Measurements from ENCODE around the gene EGR1. TPM values are rescaled to one million over a fixed set of nuclear protein-coding genes. Genes with fewer than 3 reads are reported as not detected.

EGR1 gene
- total RNA-seq, 1 experiment from 2014 or later, result 83.3 TPM

GRCh38 chr5:138464008-138464387, 1.3 kb upstream of the EGR1 start:
- no peaks in the 10 kb centered on the region for H3K4me1 ChIP-seq (ENCODE audit: insufficient read depth, low read length)
- no peaks in the 10 kb centered on the region for H3K79me2 ChIP-seq (ENCODE audit: insufficient read depth, low read length)
- H4K91ac ChIP-seq (ENCODE audit: insufficient read length, low read depth, low read length), result no peak overlapping the region
- H2AFZ ChIP-seq (ENCODE audit: low read length), result no peak overlapping the region
- Mint-ChIP-seq H3K36me3 (ENCODE audit: insufficient read depth in 1 of 3, low read depth in 3 of 3) (peaks cover 18 to 26% (median 26%) of the 10 kb centered on the region in 3 experiments), H3K27ac (peak overlapping the region in 2 of 3 experiments; percentile 86 to 94; a peak in 4 of 7 replicates), H3K4me1 (peaks cover 29 to 33% of the 10 kb centered on the region in 2 experiments), H3K9me3 (peaks cover 0 to 11% of the 10 kb centered on the region in 2 experiments; a peak in 3 of 5 replicates), H3K27me3 (ENCODE audit: low read depth) (peaks cover 19% of the 10 kb centered on the region), H3K4me3 (peak overlapping the region; percentile 86)
- H3K27ac ChIP-seq (ENCODE audit: insufficient read length, low read depth, low read length), result no peak overlapping the region
- peak overlapping the region; percentile 61 for H3K18ac ChIP-seq (ENCODE audit: insufficient read length, low read depth, low read length)
- H3K9ac ChIP-seq (ENCODE audit: extremely low read depth, insufficient read length, low read length), result peak overlapping the region; percentile 64
- no peaks in the 10 kb centered on the region; the same call in 1 of the 2 replicates for H3K27me3 ChIP-seq (ENCODE audit: insufficient read depth, low read length)
- no peaks in the 10 kb centered on the region for H3K79me1 ChIP-seq (ENCODE audit: insufficient read depth, low read depth, low read length, poor library complexity, severe bottlenecking)
- peaks cover 23% of the 10 kb centered on the region for H3K23me2 ChIP-seq (ENCODE audit: insufficient read length, low read depth, low read length, poor library complexity, severe bottlenecking)
- no peak overlapping the region for H2AK5ac ChIP-seq (ENCODE audit: insufficient read length, low read length)
- peak; percentile 97 for TF ChIP-seq CTCF (conservative IDR thresholded peaks at IDR 0.05)
- no peaks in the 10 kb centered on the region for H4K20me1 ChIP-seq (ENCODE audit: control insufficient read depth, insufficient read depth, insufficient read length)
- no peak overlapping the region for H2BK5ac ChIP-seq (ENCODE audit: insufficient read length, low read length)
- H3K4ac ChIP-seq (ENCODE audit: low read depth, low read length), result no peak overlapping the region; the same call in 1 of the 2 replicates
- no peak overlapping the region for H2BK120ac ChIP-seq (ENCODE audit: low read depth, low read length, poor library complexity, severe bottlenecking)
- no peaks in the 10 kb centered on the region for H3K9me3 ChIP-seq (ENCODE audit: control insufficient read depth, low read depth, low read length)
- no peak overlapping the region for H4K5ac ChIP-seq (ENCODE audit: insufficient read length, low read depth, low read length)
- H3K56ac ChIP-seq (ENCODE audit: insufficient read length, low read depth, low read length), result no peak overlapping the region
- H3K4me2 ChIP-seq (ENCODE audit: insufficient read depth, insufficient read length, low read length), result peak overlapping the region; percentile 67
- no peak overlapping the region for H2BK20ac ChIP-seq (ENCODE audit: low read depth, low read length, poor library complexity, severe bottlenecking)
- H3K23ac ChIP-seq (ENCODE audit: insufficient read length, low read depth, low read length), result no peak overlapping the region
- no peak overlapping the region for H2BK12ac ChIP-seq (ENCODE audit: insufficient read length, low read depth, low read length)
- H3T11ph ChIP-seq (ENCODE audit: low read length), result no peak overlapping the region
- H4K8ac ChIP-seq (replicated peaks; ENCODE audit: insufficient read length, low read depth, low read length), result no peak overlapping the region
- DNase-seq, result peak; percentile 92
- H2BK15ac ChIP-seq (ENCODE audit: low read depth, low read length), result no peak overlapping the region
- WGBS (ENCODE audit: extremely low coverage, insufficient read length, low lambda C conversion rate), result no CpG with 5 or more reads among the region's 34 CpGs
- peak overlapping the region; percentile 69; the same call in 1 of the 2 replicates for H3K14ac ChIP-seq (ENCODE audit: insufficient read depth, low read length)
